Stomach (tissue), 9 donors: ENCODE measurements around the gene KCNJ18. TPM values are rescaled to one million over a fixed set of nuclear protein-coding genes. Genes with fewer than 3 reads are reported as not detected.
"Not testable (repeated sequence)": the region's sequence is repeated elsewhere in the genome, so short reads cannot be mapped to it uniquely, and the experiment has no call there.

ENCODE experiments used
- DNase-seq, 2 donors: peaks; one replicate each; pipeline versions ENCODE4 v3.0.0 to v3.0.0-alpha.2; 2013 to 2019
- H3K27ac ChIP-seq, 5 donors: fragments of 200-600 bp in 4 of 5; sonication (generic) in 4 of 5; one replicate each; pipeline ENCODE4 v1.5.1; 2013 to 2019; ENCODE audit warnings: mild to moderate bottlenecking in 1 of 5, moderate library complexity in 1 of 5
- H3K27me3 ChIP-seq, 3 donors: fragments of 200-600 bp; sonication (generic); one replicate each; pipeline ENCODE4 v1.5.1; 2017 to 2019; ENCODE audit warnings: mixed run types in 1 of 3
- H3K36me3 ChIP-seq, 4 donors: fragments of 200-600 bp; sonication (generic); 1 replicate in 3 of 4; 2 replicates in 1 of 4; pipeline ENCODE4 v1.5.1; 2016 to 2019
- H3K4me1 ChIP-seq, 4 donors: fragments of 200-600 bp; sonication (generic); one replicate each; pipeline ENCODE4 v1.5.1; 2016 to 2019
- H3K4me3 ChIP-seq, 4 donors: fragments of 200-600 bp; sonication (generic) in 3 of 4; one replicate each; pipeline ENCODE4 v1.5.1; 2016 to 2019; ENCODE audit warnings: mild to moderate bottlenecking in 1 of 4
- H3K9me3 ChIP-seq, 4 donors: fragments of 200-600 bp; sonication (generic); one replicate each; pipeline ENCODE4 v1.5.1; 2016 to 2019
- CTCF ChIP-seq, 7 experiments: fragments of 450-650 bp in 4 of 7; fragments of 200-600 bp in 3 of 7; sonication (generic) in 3 of 7; IDR thresholded peaks; one replicate each; pipeline ENCODE4 v1.5.1; 2016 to 2019; ENCODE audit warnings: antibody characterized with exemption in 7 of 7, control low read depth in 2 of 7, mild to moderate bottlenecking in 1 of 7
- EP300 ChIP-seq: sonication (generic); formaldehyde crosslinking; IDR thresholded peaks from one replicate; pipeline ENCODE4 v1.6.1; 2017; ENCODE audit warnings: antibody characterized with exemption
- POLR2A ChIP-seq, 4 donors: fragments of 450-650 bp; IDR thresholded peaks; one replicate each; pipeline ENCODE4 v1.6.1; 2016; ENCODE audit warnings: antibody characterized with exemption in 4 of 4, control low read depth in 2 of 4, mild to moderate bottlenecking in 1 of 4, moderate library complexity in 1 of 4
- POLR2AphosphoS5 ChIP-seq, 3 donors: sonication (generic); formaldehyde crosslinking; IDR thresholded peaks; one replicate each; pipeline ENCODE4 v1.6.1; 2016; ENCODE audit warnings: antibody characterized with exemption in 3 of 3
- WGBS, 5 donors: extraction: QIAGEN DNeasy Blood & Tissue Kit in 3 of 5; methylation state at CpG; one replicate each; pipeline versions ENCODE4 v1.1.5 to v1.1.7; 2013 to 2018; 5-methylcytosine and 5-hydroxymethylcytosine counted together
- intact Hi-C: fragments of 100-400 bp; cut with DNase I; formaldehyde crosslinking; loops from one replicate; pipeline ENCODE4 v1.15.1; 2023; ENCODE audit warnings: low total_unique reads
- polyA plus RNA-seq, 3 donors: library from polyadenylated mRNA; stranded (reverse); fragments of 200-250 nt; gene quantifications; one replicate each; pipeline ENCODE4 v1.2.3, GENCODE V29; 2013
- total RNA-seq, 5 donors: library from RNA; depleted of rRNA; stranded (reverse); fragments of >200 nt; gene quantifications; one replicate each; pipeline versions ENCODE4 v1.1.0 to v1.2.3, GENCODE V29; 2014 to 2016
- donor health status: healthy with polysubstance abuse.
- donor health status: Bipolar disorder and iron deficiency.
- donor health status: healthy.

The KCNJ18 gene
- total and polyA plus RNA-seq, 8 donors = not detected

- H3K27me3 ChIP-seq, H3K4me3 ChIP-seq, H3K4me1 ChIP-seq, intact Hi-C loops, DNase-seq, H3K36me3 ChIP-seq, H3K9me3 ChIP-seq, H3K27ac ChIP-seq: not testable (repeated sequence)
- WGBS, 5 donors = 73 to 84% (median 77%) methylated on average over 25 to 40 of the region's 46 CpGs; no CpG with 5 or more reads in 1 of the 5 donors
Observed at GRCh38 chr17:21683142-21683712, 9.1 kb upstream of the KCNJ18 start.

DNA sequence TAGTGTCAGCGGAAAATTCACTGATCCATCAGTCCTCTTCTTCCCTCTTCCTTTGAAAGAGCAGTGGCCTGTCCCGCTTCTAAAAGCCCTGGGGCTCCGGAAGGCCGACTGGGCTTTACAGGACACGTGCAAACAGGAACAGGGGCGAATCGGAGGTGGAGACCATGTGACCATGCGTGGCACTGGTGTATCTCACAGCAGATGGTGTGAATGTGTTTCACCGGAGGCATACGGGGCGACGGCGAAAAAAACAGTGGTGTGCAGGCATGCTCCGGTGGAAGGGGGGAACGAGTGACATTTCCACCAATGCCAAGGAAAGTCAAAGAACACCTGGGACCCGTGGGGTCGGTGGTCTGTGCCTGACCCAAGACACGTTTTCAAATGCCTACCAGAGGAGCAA, 8.4 kb upstream of the KCNJ18 start:
- DNase-seq, intact Hi-C loops, H3K27ac ChIP-seq, H3K4me1 ChIP-seq, H3K4me3 ChIP-seq, H3K27me3 ChIP-seq, H3K36me3 ChIP-seq, H3K9me3 ChIP-seq: not testable (repeated sequence)
- 78 to 88% (median 82%) methylated on average over 14 to 18 of the region's 18 CpGs for WGBS, 5 donors

- H3K4me3 ChIP-seq, H3K36me3 ChIP-seq, H3K9me3 ChIP-seq, H3K27ac ChIP-seq, intact Hi-C loops, H3K27me3 ChIP-seq, H3K4me1 ChIP-seq, DNase-seq: not testable (repeated sequence)
- 94 to 97% (median 95%) methylated on average over 13 to 25 of the region's 33 CpGs for WGBS, 5 donors
Observed at GRCh38 chr17:21684384-21684783, 7.9 kb upstream of the KCNJ18 start.

DNA sequence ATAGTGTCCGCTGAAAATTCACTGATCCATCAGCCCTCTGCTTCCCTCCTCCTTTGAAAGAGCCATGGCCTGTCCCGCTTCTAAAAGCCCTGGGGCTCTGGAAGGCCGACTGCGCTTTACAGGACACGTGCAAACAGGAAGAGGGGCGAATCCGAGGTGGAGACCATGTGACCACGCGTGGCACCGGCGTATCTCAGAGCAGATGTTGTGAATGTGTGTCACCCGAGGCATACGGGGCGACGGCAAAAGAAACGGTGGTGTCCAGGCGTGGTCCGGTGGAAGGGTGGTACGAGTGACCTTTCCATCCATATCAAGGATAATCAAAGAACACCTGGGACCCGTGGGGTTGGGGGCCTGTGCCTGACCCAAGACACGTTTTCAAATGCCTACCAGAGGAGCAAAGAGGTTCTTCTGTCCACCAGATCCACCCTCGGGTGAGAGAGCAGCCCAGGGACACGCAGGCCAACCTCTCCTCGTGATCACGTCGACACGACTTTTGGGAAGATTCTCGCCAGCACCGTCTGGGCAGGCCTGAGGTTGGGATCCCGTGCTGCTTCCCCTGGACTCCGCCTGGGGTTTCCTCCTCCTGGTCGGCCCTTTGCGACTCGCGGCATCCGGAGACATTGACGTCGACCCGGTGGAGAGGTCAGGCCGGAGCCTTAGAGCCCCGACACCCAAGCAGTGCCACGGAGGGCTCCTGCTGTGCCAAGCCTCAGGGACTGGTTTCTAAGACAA, 7.1 kb upstream of the KCNJ18 start:
- H3K36me3 ChIP-seq, H3K27me3 ChIP-seq, H3K4me1 ChIP-seq, H3K9me3 ChIP-seq, DNase-seq, H3K27ac ChIP-seq, H3K4me3 ChIP-seq: not testable (repeated sequence)
- whole genome bisulfite sequencing, 5 donors = 80 to 85% (median 82%) methylated on average over 34 to 42 of the region's 42 CpGs
- intact Hi-C loops = loop anchor here (5.0 kb wide), 1 partner anchor 283 kb away; no protein-coding TSS in a partner anchor

GRCh38 chr17:21686165-21687015, 5.9 kb upstream of the KCNJ18 start:
- 68 to 72% (median 70%) methylated on average over 16 to 23 of the region's 23 CpGs for WGBS, 5 donors
- intact Hi-C loops = loop anchor here (5.0 kb wide), 1 partner anchor 284 kb away; no protein-coding TSS in a partner anchor

More at GRCh38 chr17:21686165-21687015, 5.9 kb upstream of the KCNJ18 start:
- Histone ChIP-seq H3K27ac (no peak overlapping the region), H3K4me3 (no peak overlapping the region), H3K9me3 (no peaks in the 10 kb centered on the region), H3K36me3 (no peaks in the 10 kb centered on the region), H3K4me1 (no peaks in the 10 kb centered on the region), H3K27me3 (no peaks in the 10 kb centered on the region)
- DNase-seq = no peak
- no peak for TF ChIP-seq POLR2AphosphoS5 (IDR thresholded peaks at IDR 0.05)
- TF ChIP-seq CTCF (IDR thresholded peaks at IDR 0.05) = no peak
- TF ChIP-seq POLR2A (IDR thresholded peaks at IDR 0.05) = no peak
- no peak for TF ChIP-seq EP300
